ENCODE results near the gene ERBB4.

The ERBB4 gene

DNA sequence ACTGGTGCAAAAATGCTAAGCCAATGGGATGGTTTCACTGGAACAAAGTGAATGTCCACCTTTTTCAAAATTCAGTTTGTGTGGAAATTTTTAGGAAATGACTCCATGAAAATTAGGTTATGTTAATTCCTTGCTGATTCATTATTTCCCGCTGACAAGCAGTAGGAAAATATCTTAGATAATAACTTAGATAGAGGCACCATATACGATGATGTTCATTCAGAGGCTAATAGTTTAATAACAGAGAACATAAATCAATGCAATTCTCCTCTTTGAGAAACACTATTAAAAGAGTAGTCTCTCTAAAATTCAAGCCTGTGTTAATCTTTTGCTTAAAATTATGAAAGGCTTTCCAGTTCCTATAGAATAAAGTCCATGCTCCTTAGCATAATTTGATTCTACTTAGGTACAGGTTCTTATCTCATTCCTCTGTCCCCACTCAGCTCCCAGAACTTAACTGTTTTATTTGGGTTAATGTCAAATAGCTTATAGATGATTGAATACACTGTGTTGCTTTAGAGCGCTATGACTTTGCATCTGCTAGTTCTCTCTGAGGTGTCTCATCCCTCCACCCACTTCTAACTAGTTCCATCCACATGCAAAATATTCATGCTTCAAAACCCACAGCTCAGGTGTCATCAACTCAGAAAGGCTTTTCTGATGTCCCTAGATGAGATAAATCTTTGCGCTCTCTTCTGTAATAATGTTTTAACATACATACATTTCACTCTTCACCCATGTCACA, 503.6 kb downstream of the ERBB4 start:
- 0 out of 2 replicates have a peak, but pooled peaks cover 5% of the 10 kb centered on the region for H3K4me1 ChIP-seq (ENCODE audit: control insufficient read depth, insufficient read depth, low read length)
- no peak overlapping the region for H3K9ac ChIP-seq (ENCODE audit: low read depth, low read length)
- no peaks in the 10 kb centered on the region for H3K27me3 ChIP-seq (ENCODE audit: control insufficient read depth, insufficient read depth, low read length)
- no peak overlapping the region for H3K27ac ChIP-seq (ENCODE audit: low read depth, low read length)
- no peaks in the 10 kb centered on the region for H3K36me3 ChIP-seq (ENCODE audit: control insufficient read depth, insufficient read depth, low read length)
- no peak overlapping the region for H3K4me3 ChIP-seq (ENCODE audit: low read depth, low read length)
- H3K9me3 ChIP-seq (ENCODE audit: control insufficient read depth, insufficient read depth, low read length): no peaks in the 10 kb centered on the region

DNA sequence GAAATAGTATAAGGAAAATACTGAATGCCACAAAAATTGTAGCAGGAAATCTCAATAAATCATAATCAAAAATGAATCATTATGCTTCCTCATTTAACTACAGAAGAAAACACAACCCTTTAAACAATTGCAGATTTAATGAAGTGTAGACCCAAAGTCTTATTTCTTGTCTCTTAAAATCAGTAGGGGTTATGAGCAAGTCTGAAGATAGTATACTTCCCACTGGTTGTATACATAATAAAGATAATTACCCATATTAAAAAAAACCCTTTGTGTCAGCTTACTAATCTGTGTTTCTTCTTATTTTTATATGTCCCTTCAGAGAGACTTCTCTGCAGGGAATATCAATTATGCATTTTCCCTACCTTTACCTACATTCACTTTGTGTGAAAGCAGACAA, 504.7 kb downstream of the ERBB4 start:
- H3K9ac ChIP-seq (ENCODE audit: low read depth, low read length): no peak overlapping the region
- 0 out of 2 replicates have a peak, but pooled peaks cover 5% of the 10 kb centered on the region for H3K4me1 ChIP-seq (ENCODE audit: control insufficient read depth, insufficient read depth, low read length)
- no peaks in the 10 kb centered on the region for H3K36me3 ChIP-seq (ENCODE audit: control insufficient read depth, insufficient read depth, low read length)
- no peak overlapping the region for H3K4me3 ChIP-seq (ENCODE audit: low read depth, low read length)
- H3K27ac ChIP-seq (ENCODE audit: low read depth, low read length): no peak overlapping the region
- H3K9me3 ChIP-seq (ENCODE audit: control insufficient read depth, insufficient read depth, low read length): no peaks in the 10 kb centered on the region
- no peaks in the 10 kb centered on the region for H3K27me3 ChIP-seq (ENCODE audit: control insufficient read depth, insufficient read depth, low read length)

DNA sequence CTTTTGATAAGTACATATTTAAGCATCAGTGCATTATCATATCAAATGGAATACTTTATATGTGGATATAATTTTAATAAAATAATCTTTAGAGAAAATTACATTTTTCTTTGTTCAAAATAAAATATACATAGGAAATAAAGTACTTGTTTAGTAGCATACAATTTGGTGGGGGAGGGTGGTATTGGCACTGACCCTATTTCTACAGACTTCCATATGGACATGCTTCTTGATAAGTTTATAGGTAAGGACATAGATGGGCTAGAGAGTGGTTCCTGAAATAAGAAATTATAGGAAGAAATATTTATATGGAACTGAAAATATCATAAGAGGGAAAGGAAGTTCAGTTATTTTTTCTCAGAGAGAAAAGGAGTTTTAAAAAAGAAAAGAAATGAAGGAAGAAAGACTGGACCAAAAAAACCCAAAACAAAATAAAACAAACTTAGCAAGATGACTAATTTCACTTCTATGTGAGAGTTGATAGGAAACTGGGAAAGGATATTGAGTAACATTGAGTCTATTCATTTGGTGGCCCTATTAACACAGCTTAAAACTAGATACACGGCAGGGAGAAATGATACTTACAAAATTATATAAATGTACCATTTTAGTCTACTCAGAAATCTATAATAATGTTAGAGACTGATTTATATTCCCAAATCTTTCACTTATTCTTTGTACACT, 505.9 kb downstream of the ERBB4 start:
- Histone ChIP-seq H3K9ac (ENCODE audit: low read depth, low read length) (no peak overlapping the region), H3K27me3 (ENCODE audit: control insufficient read depth, insufficient read depth, low read length) (no peaks in the 10 kb centered on the region), H3K36me3 (ENCODE audit: control insufficient read depth, insufficient read depth, low read length) (no peaks in the 10 kb centered on the region), H3K9me3 (ENCODE audit: control insufficient read depth, insufficient read depth, low read length) (no peaks in the 10 kb centered on the region), H3K4me1 (ENCODE audit: control insufficient read depth, insufficient read depth, low read length) (peaks cover 5% of the 10 kb centered on the region; the same call in 1 of the 2 replicates), H3K4me3 (ENCODE audit: low read depth, low read length) (no peak overlapping the region), H3K27ac (ENCODE audit: low read depth, low read length) (no peak overlapping the region)

DNA sequence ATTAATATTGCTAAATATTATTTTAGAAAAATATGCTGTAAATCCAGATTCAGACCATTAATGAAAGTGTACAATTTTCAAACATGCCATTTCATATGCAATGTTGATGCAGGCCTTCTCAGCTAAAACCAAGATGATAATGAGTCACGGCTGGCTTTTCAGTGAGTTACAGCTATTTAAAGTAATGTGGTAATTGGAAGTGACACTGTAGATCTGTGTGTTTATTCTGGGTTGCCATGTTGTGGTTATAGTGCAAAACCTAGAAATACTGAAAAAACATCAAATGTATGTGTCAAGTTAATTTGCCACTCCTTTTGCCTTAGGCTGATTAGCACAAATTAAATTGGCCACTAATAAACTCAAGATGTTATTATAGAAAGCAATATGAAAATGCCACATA, 506.6 kb downstream of the ERBB4 start:
- H3K9me3 ChIP-seq (ENCODE audit: control insufficient read depth, insufficient read depth, low read length): no peaks in the 10 kb centered on the region
- H3K9ac ChIP-seq (ENCODE audit: low read depth, low read length): no peak overlapping the region
- peaks cover 5% of the 10 kb centered on the region; the same call in 1 of the 2 replicates for H3K4me1 ChIP-seq (ENCODE audit: control insufficient read depth, insufficient read depth, low read length)
- H3K27me3 ChIP-seq (ENCODE audit: control insufficient read depth, insufficient read depth, low read length): no peaks in the 10 kb centered on the region
- no peak overlapping the region for H3K27ac ChIP-seq (ENCODE audit: low read depth, low read length)
- H3K4me3 ChIP-seq (ENCODE audit: low read depth, low read length): no peak overlapping the region
- no peaks in the 10 kb centered on the region for H3K36me3 ChIP-seq (ENCODE audit: control insufficient read depth, insufficient read depth, low read length)

DNA sequence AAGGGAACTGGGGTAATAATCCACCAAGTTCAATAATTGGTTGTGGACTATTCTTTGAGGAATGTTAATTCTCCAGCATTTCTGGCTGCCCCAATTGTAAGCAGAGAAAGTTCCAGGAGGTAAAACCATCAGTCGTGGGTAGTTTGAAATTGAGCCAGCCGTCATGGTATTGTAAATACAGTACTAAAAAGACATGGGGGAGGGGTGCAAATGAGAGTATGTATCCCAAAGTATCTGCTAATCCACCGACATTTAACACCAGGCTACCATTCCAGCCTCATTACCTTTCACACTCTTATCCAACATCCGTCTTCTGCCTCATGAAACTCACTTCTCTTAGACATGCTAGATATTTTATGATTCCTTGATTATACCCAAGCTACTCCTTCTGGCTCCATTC, 507.9 kb downstream of the ERBB4 start:
- H3K27ac ChIP-seq (ENCODE audit: low read depth, low read length): no peak overlapping the region
- H3K4me1 ChIP-seq (ENCODE audit: control insufficient read depth, insufficient read depth, low read length): peaks cover 5% of the 10 kb centered on the region; the same call in 1 of the 2 replicates
- H3K9me3 ChIP-seq (ENCODE audit: control insufficient read depth, insufficient read depth, low read length): no peaks in the 10 kb centered on the region
- no peak overlapping the region for H3K4me3 ChIP-seq (ENCODE audit: low read depth, low read length)
- no peaks in the 10 kb centered on the region for H3K27me3 ChIP-seq (ENCODE audit: control insufficient read depth, insufficient read depth, low read length)
- H3K9ac ChIP-seq (ENCODE audit: low read depth, low read length): no peak overlapping the region
- no peaks in the 10 kb centered on the region for H3K36me3 ChIP-seq (ENCODE audit: control insufficient read depth, insufficient read depth, low read length)

DNA sequence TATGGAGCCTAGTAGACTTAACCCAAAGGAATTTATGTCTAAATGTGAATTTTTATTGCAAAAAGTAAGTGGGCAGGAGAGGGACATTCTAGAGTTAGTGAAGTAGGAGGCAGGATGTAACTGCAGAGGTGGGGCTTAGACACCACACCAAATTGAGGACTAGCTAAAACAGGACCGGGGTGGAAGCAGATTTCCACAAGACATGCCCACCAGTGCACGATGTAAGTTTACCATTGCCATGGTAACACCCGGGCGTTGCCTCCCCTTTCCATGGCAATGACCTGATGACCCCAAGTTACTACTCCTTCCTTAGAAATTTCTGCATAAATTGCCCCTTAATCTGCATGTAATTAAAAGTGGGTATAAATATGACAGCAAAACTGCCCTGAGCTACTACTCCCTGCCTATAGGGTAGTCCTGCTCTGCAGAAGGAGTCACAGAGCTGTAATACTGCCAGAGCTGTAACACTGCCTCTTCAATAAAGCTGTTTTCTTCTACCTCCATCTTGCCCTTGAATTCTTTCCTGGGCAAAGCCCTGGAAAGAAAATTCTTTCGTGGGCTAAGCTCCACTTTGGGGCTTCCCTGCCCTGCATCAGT, 509.7 kb downstream of the ERBB4 start:
- Histone ChIP-seq H3K27me3 (ENCODE audit: control insufficient read depth, insufficient read depth, low read length) (no peaks in the 10 kb centered on the region), H3K4me1 (ENCODE audit: control insufficient read depth, insufficient read depth, low read length) (peaks cover 5% of the 10 kb centered on the region; the same call in 1 of the 2 replicates), H3K9me3 (ENCODE audit: control insufficient read depth, insufficient read depth, low read length) (no peaks in the 10 kb centered on the region), H3K36me3 (ENCODE audit: control insufficient read depth, insufficient read depth, low read length) (no peaks in the 10 kb centered on the region), H3K4me3 (ENCODE audit: low read depth, low read length) (no peak overlapping the region), H3K27ac (ENCODE audit: low read depth, low read length) (no peak overlapping the region), H3K9ac (ENCODE audit: low read depth, low read length) (no peak overlapping the region)

DNA sequence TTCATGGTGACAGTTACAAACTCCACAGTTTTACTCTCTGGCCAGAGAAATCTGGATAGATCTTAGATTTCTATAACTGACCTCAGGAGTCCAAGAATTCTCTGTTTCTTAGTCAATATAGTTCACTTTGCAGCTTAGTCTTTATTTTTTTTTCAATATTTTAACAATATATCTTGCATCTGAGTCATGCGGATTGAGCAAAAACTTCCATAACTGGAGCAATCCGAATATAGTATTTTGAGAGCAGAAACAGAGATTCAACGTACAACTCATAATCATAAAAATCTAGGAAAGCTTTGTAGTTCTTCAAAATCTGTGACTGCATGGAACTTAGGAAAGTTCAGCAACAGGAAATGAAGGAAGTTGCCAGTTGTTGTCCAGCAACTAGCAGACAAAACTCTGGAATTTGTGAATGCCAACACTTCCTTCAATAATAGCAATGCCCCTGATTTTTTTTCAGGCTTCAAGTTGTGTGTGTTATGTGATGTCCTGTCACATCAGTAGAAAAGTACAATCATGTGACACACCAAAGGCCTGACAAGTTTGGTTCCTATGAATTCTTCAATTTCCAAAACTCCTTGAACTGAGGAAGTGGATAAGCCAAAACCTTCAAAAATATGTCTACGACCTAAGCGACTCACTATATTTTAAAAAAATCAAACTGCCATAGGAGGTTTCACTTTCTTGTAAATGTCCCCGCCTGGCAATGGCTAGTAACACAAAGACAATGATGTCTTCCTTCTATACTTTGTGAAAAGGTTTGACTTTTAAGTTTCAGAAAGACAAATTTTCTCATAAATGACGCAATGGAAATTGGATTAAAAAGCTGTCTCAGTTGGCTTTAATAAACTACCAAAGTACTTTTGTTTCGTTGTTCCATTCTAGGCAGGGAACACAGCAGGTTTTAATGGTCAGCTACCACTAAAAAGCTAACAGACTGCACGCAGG, 510.6 kb downstream of the ERBB4 start:
- H3K9ac ChIP-seq (ENCODE audit: low read depth, low read length): no peak overlapping the region
- no peaks in the 10 kb centered on the region for H3K36me3 ChIP-seq (ENCODE audit: control insufficient read depth, insufficient read depth, low read length)
- H3K4me3 ChIP-seq (ENCODE audit: low read depth, low read length): no peak overlapping the region
- peaks cover 5% of the 10 kb centered on the region; the same call in 1 of the 2 replicates for H3K4me1 ChIP-seq (ENCODE audit: control insufficient read depth, insufficient read depth, low read length)
- H3K9me3 ChIP-seq (ENCODE audit: control insufficient read depth, insufficient read depth, low read length): no peaks in the 10 kb centered on the region
- no peak overlapping the region for H3K27ac ChIP-seq (ENCODE audit: low read depth, low read length)
- H3K27me3 ChIP-seq (ENCODE audit: control insufficient read depth, insufficient read depth, low read length): no peaks in the 10 kb centered on the region

DNA sequence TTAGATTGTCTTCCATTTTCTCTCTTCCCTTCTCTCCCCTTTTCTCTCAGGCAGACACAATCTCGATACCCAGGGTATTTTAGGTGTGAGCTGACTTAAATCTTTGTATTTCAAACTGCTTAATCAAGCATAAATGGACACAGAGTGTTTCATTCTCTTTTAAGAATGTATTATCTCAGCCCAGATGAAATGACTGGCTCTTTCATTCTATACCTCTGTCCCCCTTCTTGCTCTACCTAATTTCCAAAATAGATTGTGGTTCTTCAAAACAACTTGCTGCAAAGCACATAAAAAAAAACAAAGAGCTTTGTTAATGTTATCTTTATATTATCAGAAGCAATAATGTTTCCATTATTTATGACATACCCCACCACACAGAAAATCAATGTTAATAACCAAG, 514.6 kb downstream of the ERBB4 start:
- Histone ChIP-seq H3K27me3 (ENCODE audit: control insufficient read depth, insufficient read depth, low read length) (no peaks in the 10 kb centered on the region), H3K4me1 (ENCODE audit: control insufficient read depth, insufficient read depth, low read length) (no peaks in the 10 kb centered on the region; the same call in 1 of the 2 replicates), H3K9ac (ENCODE audit: low read depth, low read length) (no peak overlapping the region), H3K4me3 (ENCODE audit: low read depth, low read length) (no peak overlapping the region), H3K27ac (ENCODE audit: low read depth, low read length) (no peak overlapping the region), H3K9me3 (ENCODE audit: control insufficient read depth, insufficient read depth, low read length) (no peaks in the 10 kb centered on the region), H3K36me3 (ENCODE audit: control insufficient read depth, insufficient read depth, low read length) (no peaks in the 10 kb centered on the region)

DNA sequence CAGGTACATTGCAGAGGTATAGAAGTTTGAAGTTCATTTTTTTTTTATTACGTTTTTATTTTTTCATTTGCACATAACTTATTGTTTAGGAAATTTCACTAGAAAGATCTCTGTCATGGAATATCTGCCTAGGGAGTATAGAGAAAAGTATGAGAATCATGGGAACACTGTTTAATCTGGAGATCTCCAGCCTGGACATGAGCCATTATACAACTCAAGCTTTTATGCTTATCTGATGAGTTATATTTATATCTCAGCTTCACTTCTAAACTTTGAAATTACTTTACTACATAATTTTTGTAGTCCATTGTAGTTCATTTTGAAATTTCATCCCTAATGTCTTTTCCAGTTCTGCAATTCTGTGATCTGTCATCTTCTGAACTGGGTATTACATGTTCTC, 515.6 kb downstream of the ERBB4 start:
- Histone ChIP-seq H3K9me3 (ENCODE audit: control insufficient read depth, insufficient read depth, low read length) (no peaks in the 10 kb centered on the region), H3K27me3 (ENCODE audit: control insufficient read depth, insufficient read depth, low read length) (no peaks in the 10 kb centered on the region), H3K4me1 (ENCODE audit: control insufficient read depth, insufficient read depth, low read length) (no peaks in the 10 kb centered on the region; the same call in 1 of the 2 replicates), H3K9ac (ENCODE audit: low read depth, low read length) (no peak overlapping the region), H3K4me3 (ENCODE audit: low read depth, low read length) (no peak overlapping the region), H3K36me3 (ENCODE audit: control insufficient read depth, insufficient read depth, low read length) (no peaks in the 10 kb centered on the region), H3K27ac (ENCODE audit: low read depth, low read length) (no peak overlapping the region)

DNA sequence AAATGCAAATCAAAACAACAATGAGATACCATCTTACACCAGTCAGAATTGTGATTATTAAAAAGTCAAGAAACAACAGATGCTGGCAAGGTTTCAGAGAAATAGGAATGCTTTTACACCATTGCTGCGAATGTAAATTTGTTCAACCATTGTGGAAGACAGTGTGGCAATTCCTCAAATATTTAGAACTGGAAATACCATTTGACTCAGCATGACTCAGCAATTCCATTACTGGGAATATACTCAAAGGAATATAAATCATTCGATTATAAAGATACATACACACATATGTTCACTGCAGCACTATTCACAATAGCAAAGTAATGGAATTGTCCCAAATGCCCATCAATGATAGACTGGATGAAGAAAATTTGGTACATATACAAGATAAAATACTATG, 516.7 kb downstream of the ERBB4 start:
- Histone ChIP-seq H3K27me3 (ENCODE audit: control insufficient read depth, insufficient read depth, low read length) (no peaks in the 10 kb centered on the region), H3K4me1 (ENCODE audit: control insufficient read depth, insufficient read depth, low read length) (no peaks in the 10 kb centered on the region), H3K4me3 (ENCODE audit: low read depth, low read length) (no peak overlapping the region), H3K27ac (ENCODE audit: low read depth, low read length) (no peak overlapping the region), H3K36me3 (ENCODE audit: control insufficient read depth, insufficient read depth, low read length) (no peaks in the 10 kb centered on the region), H3K9me3 (ENCODE audit: control insufficient read depth, insufficient read depth, low read length) (no peaks in the 10 kb centered on the region), H3K9ac (ENCODE audit: low read depth, low read length) (no peak overlapping the region)

All from HUES48 (cell line).